ENCODE results near the gene TNFSF11. TPM values are rescaled to one million over a fixed set of nuclear protein-coding genes. Genes with fewer than 3 reads are reported as not detected.
"Not testable (repeated sequence)": the region's sequence is repeated elsewhere in the genome, so short reads cannot be mapped to it uniquely, and the experiment has no call there.

The TNFSF11 gene
- total RNA-seq, 1 donor from 2014 or later: not detected

GRCh38 chr13:42559057-42559456 is 14.9 kb upstream of the TNFSF11 start:
- no peak for ATAC-seq
- intact Hi-C loops (cut with micrococcal nuclease): no loop called here
- DNase-seq: no peak

GRCh38 chr13:42559573-42560218 is 14.3 kb upstream of the TNFSF11 start:
- ATAC-seq; intact Hi-C loops (cut with micrococcal nuclease); DNase-seq: not testable (repeated sequence)

GRCh38 chr13:42560320-42560719 is 13.6 kb upstream of the TNFSF11 start:
- ATAC-seq; DNase-seq; intact Hi-C loops (cut with micrococcal nuclease): not testable (repeated sequence)

- DNase-seq (no peak), ATAC-seq (no peak)
- intact Hi-C loops (cut with micrococcal nuclease): no loop called here
Measured at GRCh38 chr13:42561752-42562467, 12.0 kb upstream of the TNFSF11 start.

- no peak for DNase-seq
- intact Hi-C loops (cut with micrococcal nuclease): no loop called here
- no peak for ATAC-seq
Measured at GRCh38 chr13:42567906-42568305, 6.0 kb upstream of the TNFSF11 start.

- no peak for ATAC-seq
- intact Hi-C loops (cut with micrococcal nuclease): no loop called here
- DNase-seq: no peak
Measured at GRCh38 chr13:42569576-42570344, 4.2 kb upstream of the TNFSF11 start.

GRCh38 chr13:42571895-42572294 is 2.1 kb upstream of the TNFSF11 start:
- no peak for ATAC-seq
- intact Hi-C loops (cut with micrococcal nuclease): no loop called here
- no peak for DNase-seq

GRCh38 chr13:42574435-42575311 is 721 bp downstream of the TNFSF11 start:
- intact Hi-C loops (cut with micrococcal nuclease): no loop called here
- no peak for DNase-seq
- no peak for ATAC-seq

- intact Hi-C loops (cut with micrococcal nuclease): no loop called here
- no peak for DNase-seq
- no peak for ATAC-seq
Measured at GRCh38 chr13:42575938-42576337, 2.0 kb downstream of the TNFSF11 start.

- intact Hi-C loops (cut with micrococcal nuclease): no loop called here
- no peak for ATAC-seq
- DNase-seq: no peak
Measured at GRCh38 chr13:42577538-42577937, 3.6 kb downstream of the TNFSF11 start.

- intact Hi-C loops (cut with micrococcal nuclease): no loop called here
- DNase-seq (no peak), ATAC-seq (no peak)
Measured at GRCh38 chr13:42580644-42581043, 6.7 kb downstream of the TNFSF11 start.

- no peak for ATAC-seq
- intact Hi-C loops (cut with micrococcal nuclease): no loop called here
Measured at GRCh38 chr13:42581427-42581826, 7.5 kb downstream of the TNFSF11 start.

GRCh38 chr13:42591602-42592001 is 17.6 kb downstream of the TNFSF11 start:
- intact Hi-C loops (cut with micrococcal nuclease): no loop called here
- DNase-seq (no peak), ATAC-seq (no peak)

More at GRCh38 chr13:42581427-42581826, 7.5 kb downstream of the TNFSF11 start:
- no peak for DNase-seq

- intact Hi-C loops (cut with micrococcal nuclease): no loop called here
- ATAC-seq (no peak), DNase-seq (no peak)
Measured at GRCh38 chr13:42592915-42593900, 19.3 kb downstream of the TNFSF11 start.

- intact Hi-C loops (cut with micrococcal nuclease): no loop called here
- ATAC-seq (peak; percentile 55), DNase-seq (no peak)
Measured at GRCh38 chr13:42594481-42595252, 20.7 kb downstream of the TNFSF11 start.

- intact Hi-C loops (cut with micrococcal nuclease): no loop called here
- ATAC-seq: no peak
- no peak for DNase-seq
Measured at GRCh38 chr13:42595253-42595571, 21.3 kb downstream of the TNFSF11 start.

GRCh38 chr13:42597505-42597904 is 23.6 kb downstream of the TNFSF11 start:
- ATAC-seq: no peak
- DNase-seq: no peak
- intact Hi-C loops (cut with micrococcal nuclease): no loop called here
